Neural progenitor cell (in vitro differentiated cells): ENCODE measurements around the gene ZNF99. TPM values are rescaled to one million over a fixed set of nuclear protein-coding genes. Genes with fewer than 3 reads are reported as not detected.
"Not testable (repeated sequence)": the region's sequence is repeated elsewhere in the genome, so short reads cannot be mapped to it uniquely, and the experiment has no call there.

Source experiments
- DNase-seq: peaks from one replicate; pipeline ENCODE4 v3.0.0-alpha.2; 2016; ENCODE audit warnings: low spot score
- H2AFZ ChIP-seq: fragments of 200-600 bp; sonication (generic); replicated peaks from 2 replicates; pipeline ENCODE4 v1.6.1; 2016; ENCODE audit warnings: antibody characterized with exemption
- H3F3A ChIP-seq: fragments of 200-600 bp; sonication (generic); 2 replicates; pipeline ENCODE4 v1.6.1; 2016; ENCODE audit warnings: antibody characterized with exemption, low read depth
- H3K27ac ChIP-seq: fragments of 200-600 bp; sonication (generic); 2 replicates; pipeline ENCODE4 v1.5.1; 2016; ENCODE audit warnings: mild to moderate bottlenecking
- H3K27me3 ChIP-seq: fragments of 200-600 bp; sonication (generic); 2 replicates; pipeline ENCODE4 v1.6.1; 2016; ENCODE audit warnings: mild to moderate bottlenecking, moderate library complexity
- H3K36me3 ChIP-seq: fragments of 200-600 bp; sonication (generic); 2 replicates; pipeline ENCODE4 v1.5.1; 2016
- H3K4me1 ChIP-seq: fragments of 200-600 bp; sonication (generic); 2 replicates; pipeline ENCODE4 v1.6.1; 2016; ENCODE audit warnings: mixed run types
- H3K4me2 ChIP-seq: fragments of 200-600 bp; sonication (generic); 2 replicates; pipeline ENCODE4 v1.6.1; 2016
- H3K4me3 ChIP-seq: fragments of 200-600 bp; sonication (generic); 2 replicates; pipeline ENCODE4 v1.5.1; 2016
- H3K79me2 ChIP-seq: fragments of 200-600 bp; sonication (generic); 2 replicates; pipeline ENCODE4 v1.6.1; 2016; ENCODE audit warnings: low read depth
- H3K9ac ChIP-seq: fragments of 200-600 bp; sonication (generic); 2 replicates; pipeline ENCODE4 v1.6.1; 2016
- H3K9me3 ChIP-seq: fragments of 200-600 bp; sonication (generic); 2 replicates; pipeline ENCODE4 v1.5.1; 2016; ENCODE audit warnings: low read depth
- H4K20me1 ChIP-seq: fragments of 200-600 bp; sonication (generic); 2 replicates; pipeline ENCODE4 v1.6.1; 2016; ENCODE audit warnings: low read depth
- H3K27ac Mint-ChIP-seq: 3 replicates; pipeline ENCODE4 v1.8.0; 2021; ENCODE audit warnings: mixed read lengths
- H3K27me3 Mint-ChIP-seq: 2 replicates; pipeline ENCODE4 v1.8.0; 2022; ENCODE audit warnings: low read depth, mild to moderate bottlenecking, inconsistent platforms, moderate library complexity, mixed read lengths; ENCODE audit not compliant: insufficient read depth
- H3K36me3 Mint-ChIP-seq: 3 replicates; pipeline ENCODE4 v1.8.0; 2021; ENCODE audit warnings: mixed read lengths
- H3K4me1 Mint-ChIP-seq: 3 replicates; pipeline ENCODE4 v1.8.0; 2021; ENCODE audit warnings: mixed read lengths
- H3K4me3 Mint-ChIP-seq: 3 replicates; pipeline ENCODE4 v1.8.0; 2021; ENCODE audit warnings: mild to moderate bottlenecking, moderate library complexity, mixed read lengths
- H3K9me3 Mint-ChIP-seq: 3 replicates; pipeline ENCODE4 v1.8.0; 2020; ENCODE audit warnings: mixed read lengths
- CTCF ChIP-seq: fragments of 200-600 bp; sonication (generic); IDR thresholded peaks from 2 replicates; pipeline ENCODE4 v1.5.1; 2017; ENCODE audit warnings: antibody characterized with exemption, mild to moderate bottlenecking
- EZH2 ChIP-seq: fragments of 200-600 bp; sonication (generic); IDR thresholded peaks from 2 replicates; pipeline ENCODE4 v1.6.1; 2017; ENCODE audit warnings: antibody characterized with exemption, mild to moderate bottlenecking, moderate library complexity
- EZH2phosphoT487 ChIP-seq: fragments of 200-600 bp; sonication (generic); IDR thresholded peaks from 2 replicates; pipeline ENCODE4 v1.6.1; 2017; ENCODE audit warnings: antibody characterized with exemption
- total RNA-seq: library from RNA; depleted of rRNA; stranded (reverse); fragments of >200 nt; gene quantifications from 2 replicates; pipeline ENCODE4 v1.2.3, GENCODE V29; 2015; ENCODE audit warnings: low replicate concordance

The ZNF99 gene
- total RNA-seq, 1 donor from 2014 or later: not detected

DNA sequence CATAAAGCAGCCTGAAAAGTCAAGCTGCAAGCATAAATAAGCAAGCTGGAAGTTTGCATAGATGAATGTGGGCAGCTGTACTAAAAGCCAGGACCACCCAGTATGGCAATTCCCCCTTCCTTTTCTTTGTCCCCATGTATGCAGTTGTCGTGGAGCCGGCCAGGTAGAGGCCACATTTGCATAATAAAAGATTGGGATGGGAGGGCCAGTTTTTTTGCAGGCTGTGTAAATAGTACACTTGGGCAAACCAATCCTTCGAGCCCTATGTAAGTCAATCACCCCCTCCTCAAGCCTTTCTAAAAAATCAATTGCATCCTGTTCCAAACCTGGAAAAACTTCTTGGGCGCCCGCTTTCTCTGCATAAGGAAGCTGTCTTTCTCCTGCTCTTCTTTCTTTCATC, 13.1 kb upstream of the ZNF99 start:
- Mint-ChIP-seq H3K27ac (no peak overlapping the region), H3K9me3 (peaks cover 59% of the 10 kb centered on the region), H3K36me3 (no peaks in the 10 kb centered on the region), H3K27me3 (no peaks in the 10 kb centered on the region), H3K4me3 (no peak overlapping the region), H3K4me1 (no peaks in the 10 kb centered on the region)
- H3K79me2 ChIP-seq: no peaks in the 10 kb centered on the region
- DNase-seq: no peak
- H3K9me3 ChIP-seq: peaks cover 56% of the 10 kb centered on the region
- no peaks in the 10 kb centered on the region for H3K36me3 ChIP-seq
- H3F3A ChIP-seq: no peaks in the 10 kb centered on the region
- H3K4me3 ChIP-seq: no peak overlapping the region
- H4K20me1 ChIP-seq: no peaks in the 10 kb centered on the region
- H3K4me2 ChIP-seq: no peak overlapping the region
- H3K27ac ChIP-seq: no peak overlapping the region
- no peaks in the 10 kb centered on the region for H3K27me3 ChIP-seq
- H2AFZ ChIP-seq: no peak overlapping the region
- no peaks in the 10 kb centered on the region for H3K4me1 ChIP-seq
- TF ChIP-seq CTCF (no peak), EZH2 (no peak), EZH2phosphoT487 (no peak)
- no peak overlapping the region for H3K9ac ChIP-seq

GRCh38 chr19:22792863-22793262, 8.9 kb upstream of the ZNF99 start:
- H3F3A ChIP-seq, H2AFZ ChIP-seq: not testable (repeated sequence)

GRCh38 chr19:22735911-22736645, 47.9 kb downstream of the ZNF99 start:
- Mint-ChIP-seq H3K27ac (no peak overlapping the region), H3K4me3 (no peak overlapping the region), H3K36me3 (peaks cover 4% of the 10 kb centered on the region), H3K4me1 (no peaks in the 10 kb centered on the region), H3K27me3 (peaks cover 6% of the 10 kb centered on the region), H3K9me3 (peaks cover 81% of the 10 kb centered on the region)
- Histone ChIP-seq H3K4me3 (no peak overlapping the region), H3K9me3 (peaks cover 24% of the 10 kb centered on the region), H2AFZ (no peak overlapping the region), H3K9ac (no peak overlapping the region), H3K79me2 (no peaks in the 10 kb centered on the region), H3K27ac (no peak overlapping the region), H3K4me2 (no peak overlapping the region), H3F3A (no peaks in the 10 kb centered on the region), H3K27me3 (no peaks in the 10 kb centered on the region), H3K4me1 (no peaks in the 10 kb centered on the region), H4K20me1 (no peaks in the 10 kb centered on the region), H3K36me3 (no peaks in the 10 kb centered on the region)
- DNase-seq: no peak
- no peak for TF ChIP-seq EZH2
- TF ChIP-seq CTCF: no peak
- no peak for TF ChIP-seq EZH2phosphoT487

More at GRCh38 chr19:22792863-22793262, 8.9 kb upstream of the ZNF99 start:
- not testable (repeated sequence) for H3K27me3 ChIP-seq, DNase-seq, H3K36me3 ChIP-seq, H3K4me3 ChIP-seq, H3K9ac ChIP-seq, H3K27me3 Mint-ChIP-seq, H4K20me1 ChIP-seq, H3K4me2 ChIP-seq, H3K27ac Mint-ChIP-seq, H3K4me1 ChIP-seq, H3K4me1 Mint-ChIP-seq, H3K36me3 Mint-ChIP-seq, H3K79me2 ChIP-seq, H3K27ac ChIP-seq, H3K4me3 Mint-ChIP-seq
- peaks cover 50% of the 10 kb centered on the region for H3K9me3 Mint-ChIP-seq
- H3K9me3 ChIP-seq: peaks cover 52% of the 10 kb centered on the region

- Mint-ChIP-seq H3K36me3 (peaks cover 4% of the 10 kb centered on the region), H3K9me3 (peaks cover 79% of the 10 kb centered on the region), H3K4me1 (no peaks in the 10 kb centered on the region), H3K4me3 (no peak overlapping the region), H3K27ac (no peak overlapping the region), H3K27me3 (peaks cover 6% of the 10 kb centered on the region)
- no peaks in the 10 kb centered on the region for H4K20me1 ChIP-seq
- H3K4me1 ChIP-seq: no peaks in the 10 kb centered on the region
- no peaks in the 10 kb centered on the region for H3K79me2 ChIP-seq
- peaks cover 18% of the 10 kb centered on the region for H3K9me3 ChIP-seq
- no peak overlapping the region for H3K27ac ChIP-seq
- H3K36me3 ChIP-seq: no peaks in the 10 kb centered on the region
- H3F3A ChIP-seq: no peaks in the 10 kb centered on the region
- no peak overlapping the region for H3K9ac ChIP-seq
- no peak overlapping the region for H3K4me2 ChIP-seq
- H3K27me3 ChIP-seq: no peaks in the 10 kb centered on the region
- H3K4me3 ChIP-seq: no peak overlapping the region
- TF ChIP-seq EZH2 (no peak), CTCF (no peak), EZH2phosphoT487 (no peak)
- DNase-seq: no peak
- H2AFZ ChIP-seq: no peak overlapping the region
These were observed 50.3 kb downstream of the ZNF99 start for GRCh38 chr19:22733691-22734090.

GRCh38 chr19:22728214-22728613, 55.7 kb downstream of the ZNF99 start:
- H3K36me3 Mint-ChIP-seq, H3K27ac Mint-ChIP-seq, H3K4me1 Mint-ChIP-seq, H3K36me3 ChIP-seq, H3K4me1 ChIP-seq, H3K9ac ChIP-seq, H3K4me2 ChIP-seq, H3F3A ChIP-seq, H3K27me3 Mint-ChIP-seq, H4K20me1 ChIP-seq, H3K27ac ChIP-seq, H3K4me3 Mint-ChIP-seq, H3K4me3 ChIP-seq, DNase-seq, H2AFZ ChIP-seq, H3K27me3 ChIP-seq, H3K79me2 ChIP-seq: not testable (repeated sequence)
- H3K9me3 Mint-ChIP-seq: peaks cover 67% of the 10 kb centered on the region
- peaks cover 15% of the 10 kb centered on the region for H3K9me3 ChIP-seq

GRCh38 chr19:22721533-22721932, 62.4 kb downstream of the ZNF99 start:
- not testable (repeated sequence) for H3F3A ChIP-seq, H3K27me3 Mint-ChIP-seq, H3K27ac ChIP-seq, H4K20me1 ChIP-seq, H3K9ac ChIP-seq, DNase-seq, H3K36me3 Mint-ChIP-seq, H3K27ac Mint-ChIP-seq, H3K4me3 ChIP-seq, H3K4me1 ChIP-seq, H3K36me3 ChIP-seq, H3K27me3 ChIP-seq, H3K4me1 Mint-ChIP-seq, H3K4me3 Mint-ChIP-seq, H3K9me3 ChIP-seq, H3K4me2 ChIP-seq, H2AFZ ChIP-seq, H3K79me2 ChIP-seq
- H3K9me3 Mint-ChIP-seq: peaks cover 57% of the 10 kb centered on the region
